Measurements from ENCODE around the gene RERE. TPM values are rescaled to one million over a fixed set of nuclear protein-coding genes. Genes with fewer than 3 reads are reported as not detected.
"Not testable (repeated sequence)": the region's sequence is repeated elsewhere in the genome, so short reads cannot be mapped to it uniquely, and the experiment has no call there.

RERE gene
- total RNA-seq, 3 donors from 2014 or later, result 99.5 to 204 (median 174) TPM

- no peak for TF ChIP-seq CTCF (IDR thresholded peaks at IDR 0.05)
- ATAC-seq (no peak), DNase-seq (no peak)
- Histone ChIP-seq H3K36me3 (ENCODE audit: low read depth) (no peaks in the 10 kb centered on the region), H3K4me3 (no peak overlapping the region), H3K4me1 (ENCODE audit: low read depth) (peaks cover 16% of the 10 kb centered on the region), H3K9me3 (no peaks in the 10 kb centered on the region)
- intact Hi-C loops (cut with DNase I, micrococcal nuclease), result no loop called here
Measured at GRCh38 chr1:8627728-8628127, 189.7 kb downstream of the RERE start.

GRCh38 chr1:8625981-8626898 lies 191.2 kb downstream of the RERE start:
- Histone ChIP-seq H3K4me1 (ENCODE audit: low read depth) (peaks cover 16% of the 10 kb centered on the region), H3K9me3 (no peaks in the 10 kb centered on the region), H3K4me3 (no peak overlapping the region), H3K36me3 (ENCODE audit: low read depth) (no peaks in the 10 kb centered on the region)
- ATAC-seq (no peak), DNase-seq (no peak)
- no peak for TF ChIP-seq CTCF (IDR thresholded peaks at IDR 0.05)
- intact Hi-C loops (cut with DNase I, micrococcal nuclease), result no loop called here

- H3K4me1 ChIP-seq (ENCODE audit: low read depth), result peaks cover 17% of the 10 kb centered on the region
- ATAC-seq (no peak), DNase-seq (no peak)
- TF ChIP-seq CTCF (IDR thresholded peaks at IDR 0.05), result no peak
- H3K4me3 ChIP-seq, result no peak overlapping the region
- intact Hi-C loops (cut with DNase I, micrococcal nuclease), result no loop called here
- no peaks in the 10 kb centered on the region for H3K36me3 ChIP-seq (ENCODE audit: low read depth)
- no peaks in the 10 kb centered on the region for H3K9me3 ChIP-seq
Measured at GRCh38 chr1:8625491-8625890, 191.9 kb downstream of the RERE start.

- H3K4me1 ChIP-seq (ENCODE audit: low read depth), result peaks cover 12% of the 10 kb centered on the region
- H3K4me3 ChIP-seq; intact Hi-C loops (cut with DNase I, micrococcal nuclease); DNase-seq; H3K36me3 ChIP-seq (ENCODE audit: low read depth); H3K9me3 ChIP-seq: not testable (repeated sequence)
- ATAC-seq, result peak; percentile 58
Measured at GRCh38 chr1:8623651-8624192, 193.7 kb downstream of the RERE start.

- DNase-seq; H3K36me3 ChIP-seq (ENCODE audit: low read depth); H3K9me3 ChIP-seq; ATAC-seq; H3K4me3 ChIP-seq; intact Hi-C loops (cut with DNase I, micrococcal nuclease): not testable (repeated sequence)
- H3K4me1 ChIP-seq (ENCODE audit: low read depth), result peaks cover 11% of the 10 kb centered on the region
Measured at GRCh38 chr1:8621785-8622348, 195.6 kb downstream of the RERE start.

GRCh38 chr1:8621034-8621582 lies 196.3 kb downstream of the RERE start:
- H3K9me3 ChIP-seq; intact Hi-C loops (cut with DNase I, micrococcal nuclease); H3K4me3 ChIP-seq; DNase-seq; H3K36me3 ChIP-seq (ENCODE audit: low read depth); ATAC-seq: not testable (repeated sequence)
- H3K4me1 ChIP-seq (ENCODE audit: low read depth), result peaks cover 11% of the 10 kb centered on the region

GRCh38 chr1:8619917-8620502 lies 197.4 kb downstream of the RERE start:
- intact Hi-C loops (cut with DNase I, micrococcal nuclease); H3K4me3 ChIP-seq; H3K36me3 ChIP-seq (ENCODE audit: low read depth); H3K9me3 ChIP-seq; DNase-seq: not testable (repeated sequence)
- ATAC-seq, result peak; percentile 82
- peaks cover 11% of the 10 kb centered on the region for H3K4me1 ChIP-seq (ENCODE audit: low read depth)

GRCh38 chr1:8619419-8619818 lies 198.0 kb downstream of the RERE start:
- ATAC-seq, result peak; percentile 50
- H3K9me3 ChIP-seq; H3K4me3 ChIP-seq; intact Hi-C loops (cut with DNase I, micrococcal nuclease); DNase-seq; H3K36me3 ChIP-seq (ENCODE audit: low read depth): not testable (repeated sequence)
- H3K4me1 ChIP-seq (ENCODE audit: low read depth), result peaks cover 11% of the 10 kb centered on the region

GRCh38 chr1:8616791-8617190 lies 200.6 kb downstream of the RERE start:
- H3K9me3 ChIP-seq; intact Hi-C loops (cut with DNase I, micrococcal nuclease); H3K4me1 ChIP-seq (ENCODE audit: low read depth): not testable (repeated sequence)

GRCh38 chr1:8611634-8612515 lies 205.6 kb downstream of the RERE start:
- H3K4me3 ChIP-seq; H3K9me3 ChIP-seq; H3K36me3 ChIP-seq (ENCODE audit: low read depth); ATAC-seq; H3K4me1 ChIP-seq (ENCODE audit: low read depth); DNase-seq; intact Hi-C loops (cut with DNase I, micrococcal nuclease): not testable (repeated sequence)

More at GRCh38 chr1:8616791-8617190, 200.6 kb downstream of the RERE start:
- not testable (repeated sequence) for H3K36me3 ChIP-seq (ENCODE audit: low read depth); H3K4me3 ChIP-seq; DNase-seq; ATAC-seq

Data from mucosa of descending colon (tissue), 3 donors.